K562 (cell line): ENCODE results near the gene PRSS53. TPM values are rescaled to one million over a fixed set of nuclear protein-coding genes. Genes with fewer than 3 reads are reported as not detected.

ENCODE experiments used
- ATAC-seq: fragments of 200-7000 bp; cut with Tn5 transposase; 3 replicates; pipeline ENCODE4 v1.9.1; 2020; ENCODE audit warnings: moderate library complexity
- BruUV-seq: library from RNA; stranded (reverse); fragments of 400-500 nt; replicated peaks from 2 replicates; lab custom pipeline; 2021; lab: Mats Ljungman, UMichigan
- CTCF ChIA-PET: fragments of 300-600 bp; formaldehyde crosslinking; extraction: SDS; loops from one replicate; lab custom pipeline; 2021; ENCODE audit warnings: low intra/inter-chr PET ratio; lab: Yijun Ruan, JAX
- POLR2A ChIA-PET: fragments of 300-600, 350-650 bp; sonication (Branson Sonifier 250); formaldehyde crosslinking; extraction: SDS; loops from one replicate; lab custom pipeline; 2021; ENCODE audit warnings: antibody characterized with exemption, inconsistent platforms; lab: Yijun Ruan, JAX
- DNase-seq, 4 experiments: peaks; one replicate each; pipeline versions ENCODE4 v3.0.0 to v3.0.0-alpha.2; 2011 to 2018; ENCODE audit warnings: low spot score in 3 of 4, mixed read lengths in 3 of 4; ENCODE audit errors: extremely low read depth in 1 of 4
- FAIRE-seq: peaks from 2 replicates; lab custom pipeline; 2011; peaks lifted over from hg19 to GRCh38; lab: Jason Lieb, UNC
- H2AFZ ChIP-seq: 2 replicates; pipeline ENCODE4 v1.6.0; 2011; ENCODE audit warnings: low read depth, low read length, control low read depth, inconsistent platforms
- H3K27ac ChIP-seq: fragments of 200-600 bp; 3 replicates; pipeline ENCODE4 v1.8.0; 2011; ENCODE audit warnings: low read depth, mild to moderate bottlenecking, control low read depth, inconsistent platforms, low read length, moderate library complexity, mixed read lengths; ENCODE audit errors: extremely low read depth
- H3K27me3 ChIP-seq, 2 experiments: fragments of 300-600 bp in 1 of 2; 2 replicates in 1 of 2; 3 replicates in 1 of 2; pipeline versions ENCODE4 v1.6.0 to v1.8.0; 2011; ENCODE audit warnings: inconsistent platforms in 2 of 2, low read length in 2 of 2, mild to moderate bottlenecking in 1 of 2, mixed read lengths in 1 of 2, moderate library complexity in 1 of 2; ENCODE audit not compliant: control insufficient read depth in 2 of 2, insufficient read depth in 2 of 2
- H3K36me3 ChIP-seq: fragments of 300-600 bp; 3 replicates; pipeline ENCODE4 v1.8.0; 2011; ENCODE audit warnings: mild to moderate bottlenecking, low read length, inconsistent platforms; ENCODE audit not compliant: control insufficient read depth, insufficient read depth
- H3K4me1 ChIP-seq, 2 experiments: fragments of 200-600 bp in 1 of 2; replicated peaks in 1 of 2; 2 replicates in 1 of 2; 3 replicates in 1 of 2; pipeline versions ENCODE4 v1.5.1 to v1.8.0; 2011; ENCODE audit warnings: inconsistent platforms in 2 of 2, low read length in 2 of 2, mild to moderate bottlenecking in 1 of 2, mixed read lengths in 1 of 2, moderate library complexity in 1 of 2; ENCODE audit not compliant: control insufficient read depth in 2 of 2, insufficient read depth in 2 of 2
- H3K4me2 ChIP-seq: 2 replicates; pipeline ENCODE4 v1.6.1; 2011; ENCODE audit warnings: low read length, control low read depth, inconsistent platforms, mixed read lengths; ENCODE audit not compliant: insufficient read depth
- H3K4me3 ChIP-seq: fragments of 200-600 bp; sonication (generic), shearing (Covaris generic); 2 replicates; pipeline ENCODE4 v1.5.1; 2016; ENCODE audit warnings: control low read depth, inconsistent platforms
- H3K79me2 ChIP-seq: fragments of 200-600 bp; 3 replicates; pipeline ENCODE4 v1.8.0; 2011; ENCODE audit warnings: low read length, inconsistent platforms; ENCODE audit not compliant: control insufficient read depth, insufficient read depth
- H3K9ac ChIP-seq, 2 experiments: 2 replicates each; pipeline versions ENCODE4 v1.6.0 to v1.6.1; 2011; ENCODE audit warnings: low read depth in 2 of 2, low read length in 2 of 2, control low read depth in 1 of 2, inconsistent platforms in 1 of 2, mild to moderate bottlenecking in 1 of 2, mixed read lengths in 1 of 2; ENCODE audit not compliant: insufficient read depth in 1 of 2
- H3K9me1 ChIP-seq: one replicate; pipeline ENCODE4 v1.6.0; 2011; ENCODE audit warnings: inconsistent platforms, mild to moderate bottlenecking, low read length, moderate library complexity; ENCODE audit not compliant: control insufficient read depth, insufficient read depth
- H3K9me3 ChIP-seq: replicated peaks from 2 replicates; pipeline ENCODE4 v1.5.1; 2011; ENCODE audit warnings: low read depth, low read length, inconsistent platforms; ENCODE audit not compliant: control insufficient read depth, insufficient read depth
- H4K20me1 ChIP-seq: replicated peaks from 2 replicates; pipeline ENCODE4 v1.6.1; 2011; ENCODE audit warnings: low read length, inconsistent platforms, mixed read lengths; ENCODE audit not compliant: control insufficient read depth, insufficient read depth
- FOSL1 ChIP-seq: fragments of 200-800 bp; sonication (Bioruptor generic); conservative IDR thresholded peaks from 2 replicates; pipeline ENCODE4 v1.6.1; 2016; ENCODE audit warnings: missing genetic modification characterization, missing compliant biosample characterization
- HCFC1 ChIP-seq: IDR thresholded peaks from 2 replicates; pipeline ENCODE4 v1.6.1; 2012; ENCODE audit warnings: low read depth, low read length, improper control_type of control experiment
- HMG20B ChIP-seq: fragments of 250-450 bp; sonication (Bioruptor Pico); IDR thresholded peaks from 2 replicates; pipeline ENCODE4 v1.5.0; 2021; ENCODE audit warnings: mild to moderate bottlenecking
- ILF3 ChIP-seq: fragments of 450-650 bp; IDR thresholded peaks from 2 replicates; pipeline ENCODE4 v1.6.1; 2018; ENCODE audit warnings: antibody characterized with exemption, mild to moderate bottlenecking, moderate library complexity, borderline replicate concordance
- MBD2 ChIP-seq: sonication (generic); IDR thresholded peaks from 2 replicates; pipeline ENCODE4 v1.6.1; 2016; ENCODE audit warnings: low read depth, borderline replicate concordance
- NFIX ChIP-seq: fragments of 250-450 bp; sonication (Bioruptor Pico); IDR thresholded peaks from 2 replicates; pipeline ENCODE4 v1.4.0; 2020; ENCODE audit warnings: low read depth, mild to moderate bottlenecking, moderate library complexity
- RBFOX2 ChIP-seq: fragments of 200-400 bp; formaldehyde crosslinking; IDR thresholded peaks from 2 replicates; pipeline ENCODE4 v1.6.1; 2017; ENCODE audit warnings: low read depth, mild to moderate bottlenecking, low read length, moderate library complexity
- ZFP30 ChIP-seq: fragments of 250-450 bp; sonication (Bioruptor Pico); IDR thresholded peaks from 2 replicates; pipeline ENCODE4 v1.8.0; 2022; ENCODE audit warnings: moderate library complexity, mild to moderate bottlenecking, inconsistent platforms, borderline replicate concordance
- ZNF699 ChIP-seq: fragments of 250-450 bp; sonication (Bioruptor Pico); IDR thresholded peaks from 2 replicates; pipeline ENCODE4 v1.8.0; 2021; ENCODE audit warnings: mild to moderate bottlenecking, moderate library complexity; ENCODE audit not compliant: insufficient replicate concordance
- WGBS: fragments of 100-300 bp; shearing (Covaris generic); methylation state at CpG from one replicate; pipeline ENCODE4 v1.1.6; 2016; ENCODE audit warnings: low coverage, mixed read lengths; ENCODE audit not compliant: insufficient coverage; ENCODE audit errors: missing lambda C conversion rate; 5-methylcytosine and 5-hydroxymethylcytosine counted together
- in situ Hi-C: fragments of 300-500 bp; cut with MboI; formaldehyde crosslinking; loops from 4 replicates; pipeline ENCODE4 v1.15.0; 2018; ENCODE audit warnings: inconsistent platforms, mixed read lengths
- intact Hi-C: fragments of 100-400 bp; cut with micrococcal nuclease; formaldehyde crosslinking; loops from 2 replicates; pipeline ENCODE4 v1.14.2; 2022
- polyA plus RNA-seq, 8 experiments: library from polyadenylated mRNA; depleted of rRNA in 4 of 8; stranded (reverse) in 5 of 8; unstranded in 3 of 8; fragments of >200 nt; fragmentation: Nextera tagmentation in 2 of 8; fragmentation: Illumina TruSeq in 1 of 8; extraction: Ambion mirVana in 2 of 8; extraction: Trizol in 1 of 8; gene quantifications; 2 replicates each; pipeline versions ENCODE4 v1.2.1 to v1.2.3, GENCODE V29; 2011 to 2014; ENCODE audit warnings: inconsistent platforms in 1 of 8, missing spikeins in 1 of 8
- total RNA-seq, 7 experiments: library from RNA; depleted of rRNA in 6 of 7; stranded (reverse); fragments of >200 nt in 6 of 7; fragmentation: Illumina TruSeq in 2 of 7; extraction: Trizol in 2 of 7; gene quantifications; 2 replicates each; pipeline versions ENCODE4 v1.2.1 to v1.2.3, GENCODE V29; 2011 to 2021; ENCODE audit warnings: low replicate concordance in 1 of 7
- TF ChIP-seq, protein P1 (sequence below): sonication (generic); formaldehyde crosslinking; IDR thresholded peaks from 2 replicates; pipeline ENCODE4 v1.8.1; 2023; ENCODE audit warnings: mild to moderate bottlenecking, missing genetic modification reagents

The PRSS53 gene
- total and polyA plus RNA-seq, 9 of the 15 experiments (the other 6 are each of a cell fraction or from before 2014, with no cell fraction given): 0.40 to 1.9 (median 0.78) TPM; not detected in 2

DNA sequence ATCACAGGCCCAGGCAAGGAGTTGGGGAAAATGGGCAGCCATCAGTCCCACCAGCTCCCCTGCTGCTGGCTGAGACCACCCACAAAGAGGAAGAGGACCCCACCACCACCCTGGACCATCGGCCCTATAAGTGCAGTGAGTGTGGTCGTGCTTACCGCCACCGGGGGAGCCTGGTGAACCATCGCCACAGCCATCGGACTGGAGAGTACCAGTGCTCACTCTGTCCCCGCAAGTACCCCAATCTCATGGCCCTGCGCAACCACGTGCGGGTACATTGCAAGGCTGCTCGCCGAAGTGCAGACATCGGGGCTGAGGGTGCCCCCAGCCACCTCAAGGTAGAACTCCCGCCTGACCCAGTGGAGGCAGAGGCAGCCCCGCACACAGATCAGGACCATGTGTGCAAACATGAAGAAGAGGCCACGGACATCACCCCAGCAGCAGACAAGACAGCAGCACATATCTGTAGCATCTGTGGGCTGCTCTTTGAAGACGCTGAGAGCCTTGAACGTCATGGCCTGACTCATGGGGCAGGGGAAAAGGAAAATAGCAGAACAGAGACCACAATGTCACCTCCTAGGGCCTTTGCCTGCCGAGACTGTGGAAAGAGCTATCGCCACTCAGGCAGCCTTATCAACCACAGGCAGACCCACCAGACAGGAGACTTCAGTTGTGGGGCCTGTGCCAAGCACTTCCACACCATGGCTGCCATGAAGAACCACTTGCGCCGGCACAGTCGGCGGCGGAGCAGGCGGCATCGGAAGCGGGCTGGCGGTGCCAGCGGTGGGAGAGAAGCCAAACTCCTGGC lies 10.9 kb downstream of the PRSS53 start:
- no peak overlapping the region for H3K4me2 ChIP-seq
- DNase-seq (no peak), ATAC-seq (no peak), FAIRE-seq (no peak)
- H3K36me3 ChIP-seq: peaks cover 69% of the 10 kb centered on the region
- H3K79me2 ChIP-seq: peaks cover 47% of the 10 kb centered on the region
- peaks cover 5% of the 10 kb centered on the region; the same call in 1 of the 2 replicates for H4K20me1 ChIP-seq
- H3K27me3 ChIP-seq: no peaks in the 10 kb centered on the region
- ChIA-PET CTCF (no interaction called here), POLR2A (interaction anchor here (0.6 to 1.8 kb wide), 4 partner anchors 9 to 102 kb away, joined by 3 to 6 read pairs (median 4); partner anchors contain the start of gene FUS)
- no peak overlapping the region for H2AFZ ChIP-seq
- H3K9ac ChIP-seq: peak overlapping the region in 1 of 2 experiments; percentile 62; a peak in 2 of 4 replicates
- no peak overlapping the region for H3K27ac ChIP-seq
- 85% methylated on average over 22 of the region's 30 CpGs for WGBS
- H3K9me1 ChIP-seq: no peaks in the 10 kb centered on the region
- in situ Hi-C loops (no loop called here), intact Hi-C loops (no loop called here)
- no peak for TF ChIP-seq NFIX
- TF ChIP-seq ZNF699: no peak
- no peak for TF ChIP-seq HCFC1
- TF ChIP-seq, protein P1, sequence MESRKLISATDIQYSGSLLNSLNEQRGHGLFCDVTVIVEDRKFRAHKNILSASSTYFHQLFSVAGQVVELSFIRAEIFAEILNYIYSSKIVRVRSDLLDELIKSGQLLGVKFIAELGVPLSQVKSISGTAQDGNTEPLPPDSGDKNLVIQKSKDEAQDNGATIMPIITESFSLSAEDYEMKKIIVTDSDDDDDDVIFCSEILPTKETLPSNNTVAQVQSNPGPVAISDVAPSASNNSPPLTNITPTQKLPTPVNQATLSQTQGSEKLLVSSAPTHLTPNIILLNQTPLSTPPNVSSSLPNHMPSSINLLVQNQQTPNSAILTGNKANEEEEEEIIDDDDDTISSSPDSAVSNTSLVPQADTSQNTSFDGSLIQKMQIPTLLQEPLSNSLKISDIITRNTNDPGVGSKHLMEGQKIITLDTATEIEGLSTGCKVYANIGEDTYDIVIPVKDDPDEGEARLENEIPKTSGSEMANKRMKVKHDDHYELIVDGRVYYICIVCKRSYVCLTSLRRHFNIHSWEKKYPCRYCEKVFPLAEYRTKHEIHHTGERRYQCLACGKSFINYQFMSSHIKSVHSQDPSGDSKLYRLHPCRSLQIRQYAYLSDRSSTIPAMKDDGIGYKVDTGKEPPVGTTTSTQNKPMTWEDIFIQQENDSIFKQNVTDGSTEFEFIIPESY: 0 out of 2 replicates have a peak, but pooled peaks have one; percentile 16
- no peak for TF ChIP-seq ZFP30 (CRISPR knock-in tag)
- TF ChIP-seq HMG20B: no peak
- peak; percentile 48; the same call in 1 of the 2 replicates for TF ChIP-seq RBFOX2
- no peak for TF ChIP-seq MBD2
- 0 out of 2 replicates have a peak, but pooled peaks have one; percentile 13 for TF ChIP-seq FOSL1 (tag)
- TF ChIP-seq ILF3: no peak
- peaks cover 4 to 64% of the 10 kb centered on the region in 2 experiments; a peak in 3 of 5 replicates for H3K4me1 ChIP-seq
- H3K9me3 ChIP-seq: no peaks in the 10 kb centered on the region
- H3K4me3 ChIP-seq: no peak overlapping the region
- no TSS peak for BruUV-seq
